Right lobe of liver (tissue), 6 donors: ENCODE results near the gene VPS37C. TPM values are rescaled to one million over a fixed set of nuclear protein-coding genes. Genes with fewer than 3 reads are reported as not detected.

Experiments
- ATAC-seq, 4 donors: fragments of 200-7000 bp; cut with Tn5 transposase; one replicate each; pipeline ENCODE4 v1.9.1; 2020; ENCODE audit warnings: mild to moderate bottlenecking in 4 of 4, moderate library complexity in 4 of 4
- DNase-seq, 3 donors: peaks; one replicate each; pipeline ENCODE4 v3.0.0-alpha.2; 2020
- H3K27ac ChIP-seq, 3 donors: fragments of 200-600 bp; one replicate each; pipeline ENCODE4 v1.8.0; 2022
- H3K27me3 ChIP-seq, 2 donors: fragments of 200-600 bp; one replicate each; pipeline ENCODE4 v1.8.0; 2022
- H3K36me3 ChIP-seq, 4 donors: fragments of 200-600 bp; sonication (generic) in 1 of 4; one replicate each; pipeline versions ENCODE4 v1.5.1 to v1.8.0; 2017 to 2022; ENCODE audit warnings: control low read depth in 1 of 4
- H3K4me1 ChIP-seq, 4 donors: fragments of 200-600 bp; sonication (generic) in 1 of 4; one replicate each; pipeline versions ENCODE4 v1.5.1 to v1.8.0; 2017 to 2022; ENCODE audit warnings: control low read depth in 1 of 4
- H3K4me3 ChIP-seq, 3 donors: fragments of 200-600 bp; one replicate each; pipeline ENCODE4 v1.8.0; 2022
- H3K9me3 ChIP-seq, 4 donors: fragments of 200-600 bp; sonication (generic) in 1 of 4; one replicate each; pipeline versions ENCODE4 v1.5.1 to v1.8.0; 2017 to 2022; ENCODE audit warnings: control low read depth in 1 of 4
- POLR2A ChIP-seq: fragments of 450-650 bp; IDR thresholded peaks from one replicate; pipeline ENCODE4 v1.6.1; 2017; ENCODE audit warnings: antibody characterized with exemption, mild to moderate bottlenecking
- WGBS: methylation state at CpG from one replicate; pipeline ENCODE4 v1.1.6; 2018; ENCODE audit warnings: low coverage, low lambda C conversion rate; ENCODE audit not compliant: insufficient coverage; ENCODE audit errors: missing lambda C conversion rate; 5-methylcytosine and 5-hydroxymethylcytosine counted together
- intact Hi-C, 2 donors: fragments of 100-400 bp; cut with DNase I; formaldehyde crosslinking; loops; one replicate each; pipeline versions ENCODE4 v1.11.2 to v1.14.1; 2022
- total RNA-seq, 6 experiments: library from RNA; depleted of rRNA in 2 of 6; stranded (reverse); fragments of >200 nt in 2 of 6; fragmentation: NEBNext Ultra II Directional in 3 of 6; extraction: Animal tissue kit (Norgen Biotek cat#: 25700) in 3 of 6; gene quantifications; one replicate each; pipeline versions ENCODE4 v1.1.0 to v1.2.4, GENCODE V29; 2016 to 2023
- TF ChIP-seq, protein P1 (sequence below), 4 donors: fragments of 200-600 bp in 3 of 4; fragments of 450-650 bp in 1 of 4; IDR thresholded peaks; one replicate each; pipeline versions ENCODE4 v1.5.1 to v1.8.0; 2016 to 2022; ENCODE audit warnings: antibody characterized with exemption in 4 of 4, mild to moderate bottlenecking in 2 of 4
- donor health status: DM: no; HTN: yes; CAD: no.
- donor health status: DM: no; HTN: no; CAD: no.
- donor health status: DM: no; HTN: no; CAD: no.
- donor health status: DM: no; HTN: yes; CAD: no.
- donor health status: DM: no; HTN: yes; CAD: no.

VPS37C gene
- total RNA-seq, 6 experiments from 2014 or later, result 4.6 to 7.6 (median 6.0) TPM

DNA sequence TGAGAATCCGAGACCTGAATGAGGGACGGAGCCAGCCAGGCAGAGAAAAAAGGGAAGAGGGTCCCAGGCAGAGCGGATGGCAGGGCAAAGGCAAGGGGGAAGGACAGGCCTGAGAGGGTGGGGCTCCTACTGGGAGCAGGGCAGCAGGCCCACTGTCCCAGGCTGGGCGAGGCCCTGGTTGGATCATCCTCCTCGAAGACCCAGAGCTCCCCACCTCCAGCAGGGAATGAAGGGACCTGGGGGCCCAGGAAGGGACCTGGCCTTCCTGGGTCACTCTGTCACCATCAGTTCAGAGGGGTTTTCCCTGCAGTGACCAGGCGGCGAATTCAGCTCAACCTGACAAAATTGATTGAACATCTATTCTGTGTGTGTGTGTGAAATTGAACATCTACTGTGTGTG lies 54.9 kb downstream of the VPS37C start:
- TF ChIP-seq POLR2A, result no peak
- TF ChIP-seq, protein P1, sequence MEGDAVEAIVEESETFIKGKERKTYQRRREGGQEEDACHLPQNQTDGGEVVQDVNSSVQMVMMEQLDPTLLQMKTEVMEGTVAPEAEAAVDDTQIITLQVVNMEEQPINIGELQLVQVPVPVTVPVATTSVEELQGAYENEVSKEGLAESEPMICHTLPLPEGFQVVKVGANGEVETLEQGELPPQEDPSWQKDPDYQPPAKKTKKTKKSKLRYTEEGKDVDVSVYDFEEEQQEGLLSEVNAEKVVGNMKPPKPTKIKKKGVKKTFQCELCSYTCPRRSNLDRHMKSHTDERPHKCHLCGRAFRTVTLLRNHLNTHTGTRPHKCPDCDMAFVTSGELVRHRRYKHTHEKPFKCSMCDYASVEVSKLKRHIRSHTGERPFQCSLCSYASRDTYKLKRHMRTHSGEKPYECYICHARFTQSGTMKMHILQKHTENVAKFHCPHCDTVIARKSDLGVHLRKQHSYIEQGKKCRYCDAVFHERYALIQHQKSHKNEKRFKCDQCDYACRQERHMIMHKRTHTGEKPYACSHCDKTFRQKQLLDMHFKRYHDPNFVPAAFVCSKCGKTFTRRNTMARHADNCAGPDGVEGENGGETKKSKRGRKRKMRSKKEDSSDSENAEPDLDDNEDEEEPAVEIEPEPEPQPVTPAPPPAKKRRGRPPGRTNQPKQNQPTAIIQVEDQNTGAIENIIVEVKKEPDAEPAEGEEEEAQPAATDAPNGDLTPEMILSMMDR (IDR thresholded peaks at IDR 0.05), result no peak
- WGBS, result no CpG with 5 or more reads among the region's 7 CpGs
- intact Hi-C loops, result no loop called here
- Histone ChIP-seq H3K36me3 (no peaks in the 10 kb centered on the region), H3K9me3 (no peaks in the 10 kb centered on the region), H3K4me3 (no peak overlapping the region), H3K27me3 (no peaks in the 10 kb centered on the region), H3K27ac (no peak overlapping the region), H3K4me1 (no peaks in the 10 kb centered on the region)
- DNase-seq (peak in 1 of 3 donors; percentile 33), ATAC-seq (peak in 2 of 4 donors; percentile 27 to 42)

DNA sequence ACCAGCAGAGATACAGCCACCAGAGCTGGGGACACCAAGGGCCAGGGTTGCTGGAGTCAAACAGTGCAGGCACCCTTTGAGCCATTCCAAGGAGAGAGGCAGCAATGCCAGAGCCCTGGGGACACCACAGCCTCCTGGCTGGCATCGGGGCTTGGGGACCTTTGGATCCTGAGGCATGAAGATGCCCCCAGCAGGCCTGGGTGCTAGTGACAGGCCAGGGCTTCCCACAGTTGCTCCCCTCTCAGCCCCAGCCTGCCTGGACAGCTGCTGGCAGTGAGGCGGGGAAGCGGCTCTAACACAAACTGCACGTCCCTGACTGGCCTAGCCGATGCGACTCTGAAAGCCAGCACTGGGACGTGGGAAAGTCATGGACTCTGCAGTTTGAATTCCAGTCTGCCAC lies 56.3 kb downstream of the VPS37C start:
- no CpG with 5 or more reads among the region's 7 CpGs for WGBS
- no peak for ATAC-seq
- Histone ChIP-seq H3K4me1 (no peaks in the 10 kb centered on the region), H3K9me3 (no peaks in the 10 kb centered on the region), H3K27ac (no peak overlapping the region), H3K27me3 (no peaks in the 10 kb centered on the region), H3K36me3 (no peaks in the 10 kb centered on the region), H3K4me3 (no peak overlapping the region)
- intact Hi-C loops, result no loop called here
- peak in 1 of 3 donors; percentile 43 for DNase-seq
- TF ChIP-seq POLR2A, result no peak
- TF ChIP-seq, protein P1 (IDR thresholded peaks at IDR 0.05), result no peak

DNA sequence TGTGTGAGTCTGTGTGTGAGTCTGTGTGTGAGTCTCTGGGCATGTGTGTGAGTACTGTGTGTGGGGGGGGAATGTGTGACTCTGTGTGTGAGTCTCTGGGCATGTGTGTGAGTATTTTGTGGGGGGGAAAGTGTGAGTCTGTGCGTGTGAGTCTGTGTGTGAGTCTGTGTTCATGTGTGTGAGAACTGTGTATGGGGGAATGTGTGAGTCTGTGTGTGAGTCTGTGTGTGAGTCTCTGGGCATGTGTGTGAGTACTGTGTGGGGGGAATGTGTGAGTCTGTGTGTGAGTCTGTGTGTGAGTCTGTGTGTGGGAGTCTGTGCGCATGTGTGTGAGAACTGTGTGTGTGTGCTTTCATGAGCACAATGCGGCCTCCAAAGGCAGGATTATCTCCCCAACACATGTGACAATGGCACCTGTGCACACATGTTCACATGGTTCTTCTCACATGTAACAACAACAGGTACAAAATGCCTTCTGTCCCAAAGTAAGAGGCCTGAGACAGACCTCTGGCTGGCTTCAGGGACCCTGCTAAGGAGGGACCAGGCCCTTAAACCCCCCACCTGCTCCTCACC lies 57.3 kb downstream of the VPS37C start:
- no peak for TF ChIP-seq POLR2A
- TF ChIP-seq, protein P1 (IDR thresholded peaks at IDR 0.05), result no peak
- H3K27ac ChIP-seq, result no peak overlapping the region
- H3K4me1 ChIP-seq, result no peaks in the 10 kb centered on the region
- no CpG with 5 or more reads among the region's 3 CpGs for WGBS
- DNase-seq (no peak), ATAC-seq (no peak)
- H3K9me3 ChIP-seq, result no peaks in the 10 kb centered on the region
- H3K4me3 ChIP-seq, result no peak overlapping the region
- H3K27me3 ChIP-seq, result no peaks in the 10 kb centered on the region
- intact Hi-C loops, result no loop called here
- no peaks in the 10 kb centered on the region for H3K36me3 ChIP-seq

DNA sequence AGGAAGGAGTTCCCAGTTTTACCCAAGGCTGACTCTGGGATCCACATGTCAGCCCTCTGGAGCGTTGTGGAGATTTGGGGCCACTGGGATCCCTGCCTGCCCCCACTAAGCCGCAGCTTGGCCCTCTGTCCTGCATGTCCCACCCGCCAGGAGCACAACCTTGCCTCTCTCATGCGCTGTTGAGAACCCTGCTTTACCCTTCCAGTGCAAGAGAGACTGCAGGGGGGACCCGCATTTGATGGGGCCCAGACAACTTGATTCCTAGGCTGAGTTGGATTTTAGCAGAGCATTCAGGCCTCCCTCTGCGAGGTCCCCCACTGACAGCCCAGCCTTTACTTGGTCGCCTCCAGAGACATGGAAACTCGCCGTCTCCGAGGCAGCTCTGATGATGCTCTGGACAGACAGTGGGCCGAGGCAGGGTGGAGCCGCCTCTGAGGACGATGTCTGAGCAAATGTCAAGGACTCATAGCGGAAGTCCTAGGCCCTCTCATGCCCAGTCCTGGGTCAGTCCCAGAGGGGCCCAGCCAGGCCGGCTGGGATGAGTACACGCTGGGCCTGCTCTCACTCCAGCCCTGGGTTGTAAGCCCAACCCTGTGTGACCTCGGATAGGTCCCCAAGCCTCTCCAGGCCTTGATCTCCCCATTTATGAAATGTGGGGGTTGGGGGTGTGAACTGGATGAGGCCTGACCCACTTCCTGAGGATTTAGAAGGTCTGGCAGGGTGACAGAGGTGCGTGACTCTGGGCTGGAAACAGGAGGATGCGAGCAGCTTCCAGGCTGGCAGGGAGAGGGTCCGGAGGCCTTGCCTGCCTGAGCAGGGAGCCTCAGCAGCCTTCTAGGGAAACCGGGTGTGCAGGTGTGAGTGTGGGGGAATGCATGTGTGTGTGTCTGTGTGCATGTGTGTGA lies 58.3 kb downstream of the VPS37C start:
- H3K27ac ChIP-seq, result no peak overlapping the region
- DNase-seq, result peak in 1 of 3 donors; percentile 41
- H3K4me3 ChIP-seq, result no peak overlapping the region
- no peaks in the 10 kb centered on the region for H3K4me1 ChIP-seq
- intact Hi-C loops, result no loop called here
- WGBS, result 55% methylated on average over 6 of the region's 21 CpGs
- ATAC-seq, result peak in 2 of 4 donors; percentile 9 to 20
- no peaks in the 10 kb centered on the region for H3K9me3 ChIP-seq
- TF ChIP-seq, protein P1 (IDR thresholded peaks at IDR 0.05), result no peak
- no peak for TF ChIP-seq POLR2A
- H3K27me3 ChIP-seq, result no peaks in the 10 kb centered on the region
- no peaks in the 10 kb centered on the region for H3K36me3 ChIP-seq
